Measurements from ENCODE around the gene GCSH. TPM values are rescaled to one million over a fixed set of nuclear protein-coding genes. Genes with fewer than 3 reads are reported as not detected.

GCSH gene
- total and polyA plus RNA-seq, 2 of the 13 experiments (the other 11 are each of a cell fraction or from before 2014, with no cell fraction given), result 35.9 to 103 TPM

DNA sequence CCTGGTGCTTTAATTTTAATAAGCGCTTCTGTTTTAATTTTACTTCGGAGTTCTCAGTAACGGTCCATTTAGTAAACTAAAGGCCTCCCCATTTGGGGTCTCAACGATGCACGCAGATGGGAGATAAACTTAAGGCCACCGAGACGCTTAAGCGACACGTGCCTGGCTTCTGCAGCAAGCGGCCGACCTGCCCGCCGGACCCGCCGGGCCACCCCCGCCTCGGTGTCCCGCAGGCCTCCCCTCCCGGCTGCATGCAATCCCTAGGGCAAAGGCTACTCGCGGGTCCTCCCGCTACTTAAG is 592 bp downstream of the GCSH start (continued):
- TF ChIP-seq, protein P1, sequence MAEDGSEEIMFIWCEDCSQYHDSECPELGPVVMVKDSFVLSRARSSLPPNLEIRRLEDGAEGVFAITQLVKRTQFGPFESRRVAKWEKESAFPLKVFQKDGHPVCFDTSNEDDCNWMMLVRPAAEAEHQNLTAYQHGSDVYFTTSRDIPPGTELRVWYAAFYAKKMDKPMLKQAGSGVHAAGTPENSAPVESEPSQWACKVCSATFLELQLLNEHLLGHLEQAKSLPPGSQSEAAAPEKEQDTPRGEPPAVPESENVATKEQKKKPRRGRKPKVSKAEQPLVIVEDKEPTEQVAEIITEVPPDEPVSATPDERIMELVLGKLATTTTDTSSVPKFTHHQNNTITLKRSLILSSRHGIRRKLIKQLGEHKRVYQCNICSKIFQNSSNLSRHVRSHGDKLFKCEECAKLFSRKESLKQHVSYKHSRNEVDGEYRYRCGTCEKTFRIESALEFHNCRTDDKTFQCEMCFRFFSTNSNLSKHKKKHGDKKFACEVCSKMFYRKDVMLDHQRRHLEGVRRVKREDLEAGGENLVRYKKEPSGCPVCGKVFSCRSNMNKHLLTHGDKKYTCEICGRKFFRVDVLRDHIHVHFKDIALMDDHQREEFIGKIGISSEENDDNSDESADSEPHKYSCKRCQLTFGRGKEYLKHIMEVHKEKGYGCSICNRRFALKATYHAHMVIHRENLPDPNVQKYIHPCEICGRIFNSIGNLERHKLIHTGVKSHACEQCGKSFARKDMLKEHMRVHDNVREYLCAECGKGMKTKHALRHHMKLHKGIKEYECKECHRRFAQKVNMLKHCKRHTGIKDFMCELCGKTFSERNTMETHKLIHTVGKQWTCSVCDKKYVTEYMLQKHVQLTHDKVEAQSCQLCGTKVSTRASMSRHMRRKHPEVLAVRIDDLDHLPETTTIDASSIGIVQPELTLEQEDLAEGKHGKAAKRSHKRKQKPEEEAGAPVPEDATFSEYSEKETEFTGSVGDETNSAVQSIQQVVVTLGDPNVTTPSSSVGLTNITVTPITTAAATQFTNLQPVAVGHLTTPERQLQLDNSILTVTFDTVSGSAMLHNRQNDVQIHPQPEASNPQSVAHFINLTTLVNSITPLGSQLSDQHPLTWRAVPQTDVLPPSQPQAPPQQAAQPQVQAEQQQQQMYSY (CRISPR knock-in tag; IDR thresholded peaks at IDR 0.05), result no peak
- TF ChIP-seq, protein P2, sequence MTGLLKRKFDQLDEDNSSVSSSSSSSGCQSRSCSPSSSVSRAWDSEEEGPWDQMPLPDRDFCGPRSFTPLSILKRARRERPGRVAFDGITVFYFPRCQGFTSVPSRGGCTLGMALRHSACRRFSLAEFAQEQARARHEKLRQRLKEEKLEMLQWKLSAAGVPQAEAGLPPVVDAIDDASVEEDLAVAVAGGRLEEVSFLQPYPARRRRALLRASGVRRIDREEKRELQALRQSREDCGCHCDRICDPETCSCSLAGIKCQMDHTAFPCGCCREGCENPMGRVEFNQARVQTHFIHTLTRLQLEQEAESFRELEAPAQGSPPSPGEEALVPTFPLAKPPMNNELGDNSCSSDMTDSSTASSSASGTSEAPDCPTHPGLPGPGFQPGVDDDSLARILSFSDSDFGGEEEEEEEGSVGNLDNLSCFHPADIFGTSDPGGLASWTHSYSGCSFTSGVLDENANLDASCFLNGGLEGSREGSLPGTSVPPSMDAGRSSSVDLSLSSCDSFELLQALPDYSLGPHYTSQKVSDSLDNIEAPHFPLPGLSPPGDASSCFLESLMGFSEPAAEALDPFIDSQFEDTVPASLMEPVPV (CRISPR knock-in tag; IDR thresholded peaks at IDR 0.05), result no peak
- no peak; the same call in 1 of the 2 replicates for TF ChIP-seq ZSCAN12 (CRISPR knock-in tag; IDR thresholded peaks at IDR 0.05)
- TF ChIP-seq, protein P3, sequence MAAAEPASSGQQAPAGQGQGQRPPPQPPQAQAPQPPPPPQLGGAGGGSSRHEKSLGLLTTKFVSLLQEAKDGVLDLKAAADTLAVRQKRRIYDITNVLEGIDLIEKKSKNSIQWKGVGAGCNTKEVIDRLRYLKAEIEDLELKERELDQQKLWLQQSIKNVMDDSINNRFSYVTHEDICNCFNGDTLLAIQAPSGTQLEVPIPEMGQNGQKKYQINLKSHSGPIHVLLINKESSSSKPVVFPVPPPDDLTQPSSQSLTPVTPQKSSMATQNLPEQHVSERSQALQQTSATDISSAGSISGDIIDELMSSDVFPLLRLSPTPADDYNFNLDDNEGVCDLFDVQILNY (CRISPR knock-in tag; conservative IDR thresholded peaks at IDR 0.05), result no peak
- no peak for TF ChIP-seq ZBTB7B (CRISPR knock-in tag; IDR thresholded peaks at IDR 0.05)
- TF ChIP-seq SIN3B (IDR thresholded peaks at IDR 0.05; ENCODE audit: low read length), result 0 out of 2 replicates have a peak, but pooled peaks have one; percentile 31
- no peak for TF ChIP-seq SMARCC2 (IDR thresholded peaks at IDR 0.05)
- TF ChIP-seq CCDC6 (CRISPR knock-in tag; IDR thresholded peaks at IDR 0.05), result no peak
- TF ChIP-seq, protein P4, sequence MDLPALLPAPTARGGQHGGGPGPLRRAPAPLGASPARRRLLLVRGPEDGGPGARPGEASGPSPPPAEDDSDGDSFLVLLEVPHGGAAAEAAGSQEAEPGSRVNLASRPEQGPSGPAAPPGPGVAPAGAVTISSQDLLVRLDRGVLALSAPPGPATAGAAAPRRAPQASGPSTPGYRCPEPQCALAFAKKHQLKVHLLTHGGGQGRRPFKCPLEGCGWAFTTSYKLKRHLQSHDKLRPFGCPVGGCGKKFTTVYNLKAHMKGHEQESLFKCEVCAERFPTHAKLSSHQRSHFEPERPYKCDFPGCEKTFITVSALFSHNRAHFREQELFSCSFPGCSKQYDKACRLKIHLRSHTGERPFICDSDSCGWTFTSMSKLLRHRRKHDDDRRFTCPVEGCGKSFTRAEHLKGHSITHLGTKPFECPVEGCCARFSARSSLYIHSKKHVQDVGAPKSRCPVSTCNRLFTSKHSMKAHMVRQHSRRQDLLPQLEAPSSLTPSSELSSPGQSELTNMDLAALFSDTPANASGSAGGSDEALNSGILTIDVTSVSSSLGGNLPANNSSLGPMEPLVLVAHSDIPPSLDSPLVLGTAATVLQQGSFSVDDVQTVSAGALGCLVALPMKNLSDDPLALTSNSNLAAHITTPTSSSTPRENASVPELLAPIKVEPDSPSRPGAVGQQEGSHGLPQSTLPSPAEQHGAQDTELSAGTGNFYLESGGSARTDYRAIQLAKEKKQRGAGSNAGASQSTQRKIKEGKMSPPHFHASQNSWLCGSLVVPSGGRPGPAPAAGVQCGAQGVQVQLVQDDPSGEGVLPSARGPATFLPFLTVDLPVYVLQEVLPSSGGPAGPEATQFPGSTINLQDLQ (CRISPR knock-in tag; IDR thresholded peaks at IDR 0.05), result no peak
- TF ChIP-seq SYNCRIP (IDR thresholded peaks at IDR 0.05; ENCODE audit: insufficient read depth, low read depth, low read length), result no peak
- TF ChIP-seq ZNF530 (CRISPR knock-in tag; IDR thresholded peaks at IDR 0.05; ENCODE audit: low read depth), result no peak
- TF ChIP-seq ZNF572 (CRISPR knock-in tag; IDR thresholded peaks at IDR 0.05), result 0 out of 2 replicates have a peak, but pooled peaks have one; percentile 25
- TF ChIP-seq, protein P5, sequence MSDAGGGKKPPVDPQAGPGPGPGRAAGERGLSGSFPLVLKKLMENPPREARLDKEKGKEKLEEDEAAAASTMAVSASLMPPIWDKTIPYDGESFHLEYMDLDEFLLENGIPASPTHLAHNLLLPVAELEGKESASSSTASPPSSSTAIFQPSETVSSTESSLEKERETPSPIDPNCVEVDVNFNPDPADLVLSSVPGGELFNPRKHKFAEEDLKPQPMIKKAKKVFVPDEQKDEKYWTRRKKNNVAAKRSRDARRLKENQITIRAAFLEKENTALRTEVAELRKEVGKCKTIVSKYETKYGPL (CRISPR knock-in tag; IDR thresholded peaks at IDR 0.05), result no peak
